ENCODE results near the gene FRMD3.

- TF ChIP-seq CTCF (IDR thresholded peaks at IDR 0.05) (no peak), EP300 (IDR thresholded peaks at IDR 0.05) (no peak)
Measured at GRCh38 chr9:83430681-83431080, 107.5 kb downstream of the FRMD3 start.
